Kidney (tissue), 14 donors: ENCODE results near the gene CYP2D6. TPM values are rescaled to one million over a fixed set of nuclear protein-coding genes. Genes with fewer than 3 reads are reported as not detected.
"Not testable (repeated sequence)": the region's sequence is repeated elsewhere in the genome, so short reads cannot be mapped to it uniquely, and the experiment has no call there.

Experiments
- DNase-seq, 5 donors: peaks; one replicate each; pipeline ENCODE4 v3.0.0-alpha.2; 2013 to 2020
- FAIRE-seq: peaks from 2 replicates; lab custom pipeline; 2012; peaks lifted over from hg19 to GRCh38; lab: Jason Lieb, UNC
- H3K27ac ChIP-seq, 2 donors: one replicate each; pipeline ENCODE4 v1.7.0; 2013; ENCODE audit warnings: low read depth in 2 of 2, low read length in 2 of 2, inconsistent platforms in 1 of 2
- H3K27me3 ChIP-seq: one replicate; pipeline ENCODE4 v1.7.1; 2013; ENCODE audit warnings: low read length, inconsistent platforms; ENCODE audit not compliant: control insufficient read depth, insufficient read depth
- H3K36me3 ChIP-seq, 3 donors: one replicate each; pipeline versions ENCODE4 v1.7.0 to v1.7.1; 2013; ENCODE audit warnings: low read length in 3 of 3, control low read depth in 1 of 3, inconsistent platforms in 1 of 3; ENCODE audit not compliant: insufficient read depth in 3 of 3, control insufficient read depth in 2 of 3
- H3K4me1 ChIP-seq, 3 donors: one replicate each; pipeline versions ENCODE4 v1.7.0 to v1.7.1; 2013; ENCODE audit warnings: low read length in 3 of 3, inconsistent platforms in 1 of 3, low read depth in 1 of 3; ENCODE audit not compliant: control insufficient read depth in 2 of 3, insufficient read depth in 2 of 3
- H3K4me3 ChIP-seq, 3 donors: one replicate each; pipeline versions ENCODE4 v1.7.0 to v1.8.1; 2013; ENCODE audit warnings: low read length in 3 of 3, control low read depth in 1 of 3, inconsistent platforms in 1 of 3
- H3K9ac ChIP-seq, 3 donors: one replicate each; pipeline versions ENCODE4 v1.7.0 to v1.7.1; 2013; ENCODE audit warnings: low read length in 3 of 3, control low read depth in 1 of 3, inconsistent platforms in 1 of 3
- H3K9me3 ChIP-seq, 3 donors: one replicate each; pipeline versions ENCODE4 v1.7.0 to v1.7.1; 2013; ENCODE audit warnings: low read length in 3 of 3, control low read depth in 1 of 3, inconsistent platforms in 1 of 3; ENCODE audit not compliant: control insufficient read depth in 2 of 3, insufficient read depth in 1 of 3
- intact Hi-C: fragments of 100-400 bp; cut with DNase I; formaldehyde crosslinking; loops from one replicate; pipeline ENCODE4 v1.11.1; 2022
- polyA plus RNA-seq: library from polyadenylated mRNA; stranded (reverse); fragments of 350-450 nt; fragmentation: Illumina TruSeq; extraction: RNeasy Lipid Tissue Mini Kit (QIAGEN cat#74804); gene quantifications from one replicate; pipeline ENCODE4 v1.2.3, GENCODE V29; 2014; ENCODE audit warnings: low read depth, low replicate concordance; ENCODE audit not compliant: insufficient read depth
- total RNA-seq: library from RNA; stranded (reverse); fragmentation: NEBNext Ultra II Directional; extraction: Animal tissue kit (Norgen Biotek cat#: 25700); gene quantifications from one replicate; pipeline ENCODE4 v1.2.1, GENCODE V29; 2021
- TF ChIP-seq, protein P1 (sequence below): IDR thresholded peaks from 3 replicates; pipeline ENCODE4 v1.5.1; 2012; ENCODE audit warnings: mild to moderate bottlenecking, moderate library complexity, borderline replicate concordance; ENCODE audit not compliant: insufficient read depth; ENCODE audit errors: extremely low read depth
- donor health status: control.
- donor health status: control.
- donor health status: control.
- donor health status: control.
- donor health status: control.
- donor health status: DM: yes; HTN: yes; CAD: no.
- donor health status: Normal renal cell carcinoma (clear cell type).

CYP2D6 gene
- total and polyA plus RNA-seq, 2 donors from 2014 or later = 0.39 to 3.2 TPM

DNA sequence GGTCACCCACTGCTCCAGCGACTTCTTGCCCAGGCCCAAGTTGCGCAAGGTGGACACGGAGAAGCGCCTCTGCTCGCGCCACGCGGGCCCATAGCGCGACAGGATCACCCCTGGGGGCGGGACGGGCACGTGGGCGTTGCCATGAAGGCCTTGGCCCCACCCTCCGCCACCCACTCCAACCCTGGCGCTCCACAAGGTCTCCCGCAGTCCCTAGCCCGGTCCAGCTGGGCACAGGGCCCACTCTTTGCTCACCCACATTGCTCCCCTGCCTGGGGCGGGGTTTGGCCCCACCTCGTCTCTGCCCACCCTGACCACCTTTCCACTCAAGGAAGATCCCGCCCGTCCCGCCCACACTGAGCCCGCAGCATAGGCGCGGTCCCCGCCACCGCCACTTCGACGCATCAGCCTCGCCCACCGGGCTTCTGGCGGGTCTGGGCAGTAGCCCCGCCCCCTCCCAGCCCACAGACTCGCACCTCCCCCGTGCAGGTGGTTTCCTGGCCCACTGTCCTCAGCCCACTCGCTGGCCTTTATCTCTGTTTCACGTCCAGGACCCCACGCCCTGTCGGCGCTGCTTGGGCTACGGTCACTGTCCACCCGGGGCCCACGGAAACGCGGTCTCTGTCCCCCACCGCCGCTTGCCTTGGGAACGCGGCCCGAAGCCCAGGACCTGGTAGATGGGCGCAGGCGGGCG, 12.3 kb upstream of the CYP2D6 start:
- H3K27me3 ChIP-seq = no peaks in the 10 kb centered on the region
- FAIRE-seq = no peak
- intact Hi-C loops = no loop called here
- H3K4me3 ChIP-seq = no peak overlapping the region
- peaks cover 0 to 3% (median 0%) of the 10 kb centered on the region in 3 donors for H3K36me3 ChIP-seq
- H3K27ac ChIP-seq = no peak overlapping the region
- H3K9ac ChIP-seq = no peak overlapping the region
- DNase-seq = peak in 1 of 5 donors; percentile 69
- no peaks in the 10 kb centered on the region for H3K4me1 ChIP-seq
- no peaks in the 10 kb centered on the region for H3K9me3 ChIP-seq
- TF ChIP-seq, protein P1, sequence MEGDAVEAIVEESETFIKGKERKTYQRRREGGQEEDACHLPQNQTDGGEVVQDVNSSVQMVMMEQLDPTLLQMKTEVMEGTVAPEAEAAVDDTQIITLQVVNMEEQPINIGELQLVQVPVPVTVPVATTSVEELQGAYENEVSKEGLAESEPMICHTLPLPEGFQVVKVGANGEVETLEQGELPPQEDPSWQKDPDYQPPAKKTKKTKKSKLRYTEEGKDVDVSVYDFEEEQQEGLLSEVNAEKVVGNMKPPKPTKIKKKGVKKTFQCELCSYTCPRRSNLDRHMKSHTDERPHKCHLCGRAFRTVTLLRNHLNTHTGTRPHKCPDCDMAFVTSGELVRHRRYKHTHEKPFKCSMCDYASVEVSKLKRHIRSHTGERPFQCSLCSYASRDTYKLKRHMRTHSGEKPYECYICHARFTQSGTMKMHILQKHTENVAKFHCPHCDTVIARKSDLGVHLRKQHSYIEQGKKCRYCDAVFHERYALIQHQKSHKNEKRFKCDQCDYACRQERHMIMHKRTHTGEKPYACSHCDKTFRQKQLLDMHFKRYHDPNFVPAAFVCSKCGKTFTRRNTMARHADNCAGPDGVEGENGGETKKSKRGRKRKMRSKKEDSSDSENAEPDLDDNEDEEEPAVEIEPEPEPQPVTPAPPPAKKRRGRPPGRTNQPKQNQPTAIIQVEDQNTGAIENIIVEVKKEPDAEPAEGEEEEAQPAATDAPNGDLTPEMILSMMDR = no peak

DNA sequence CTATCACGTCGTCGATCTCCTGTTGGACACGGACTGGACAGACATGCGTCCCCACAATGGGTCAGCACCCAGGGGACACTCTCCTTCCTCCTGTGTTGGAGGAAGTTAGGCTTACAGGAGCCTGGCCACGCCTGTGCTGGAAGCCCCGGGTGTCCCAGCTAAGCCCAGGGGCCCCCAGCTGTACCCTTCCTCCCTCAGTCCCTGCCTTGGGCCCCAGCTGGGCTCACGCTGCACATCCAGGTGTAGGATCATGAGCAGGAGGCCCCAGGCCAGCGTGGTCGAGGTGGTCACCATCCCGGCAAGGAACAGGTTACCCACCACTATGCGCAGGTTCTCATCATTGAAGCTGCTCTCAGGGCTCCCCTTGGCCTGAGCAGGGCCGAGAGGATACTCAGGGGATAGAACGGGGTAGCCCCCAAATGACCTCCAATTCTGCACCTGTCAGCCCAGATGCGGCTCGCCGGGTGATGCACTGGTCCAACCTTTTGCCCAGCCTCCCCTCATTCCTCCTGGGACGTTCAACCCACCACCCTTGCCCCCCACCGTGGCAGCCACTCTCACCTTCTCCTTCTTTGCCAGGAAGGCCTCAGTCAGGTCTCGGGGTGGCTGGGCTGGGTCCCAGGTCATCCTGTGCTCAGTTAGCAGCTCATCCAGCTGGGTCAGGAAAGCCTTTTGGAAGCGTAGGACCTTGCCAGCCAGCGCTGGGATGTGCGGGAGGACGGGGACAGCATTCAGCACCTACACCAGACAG, 10.9 kb upstream of the CYP2D6 start:
- DNase-seq = peak in 1 of 5 donors; percentile 46
- H3K4me3 ChIP-seq, H3K4me1 ChIP-seq, intact Hi-C loops, H3K27ac ChIP-seq, H3K36me3 ChIP-seq, H3K9ac ChIP-seq, H3K27me3 ChIP-seq, H3K9me3 ChIP-seq, FAIRE-seq: not testable (repeated sequence)

DNA sequence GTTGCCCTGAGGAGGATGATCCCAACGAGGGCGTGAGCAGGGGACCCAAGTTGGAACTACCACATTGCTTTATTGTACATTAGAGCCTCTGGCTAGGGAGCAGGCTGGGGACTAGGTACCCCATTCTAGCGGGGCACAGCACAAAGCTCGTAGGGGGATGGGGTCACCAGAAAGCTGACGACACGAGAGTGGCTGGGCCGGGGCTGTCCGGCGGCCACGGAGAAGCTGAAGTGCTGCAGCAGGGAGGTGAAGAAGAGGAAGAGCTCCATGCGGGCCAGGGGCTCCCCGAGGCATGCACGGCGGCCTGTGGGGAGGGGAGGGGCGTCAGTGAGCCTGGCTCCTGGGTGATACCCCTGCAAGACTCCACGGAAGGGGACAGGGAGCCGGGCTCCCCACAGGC, 9.5 kb upstream of the CYP2D6 start:
- H3K27ac ChIP-seq, DNase-seq, H3K4me3 ChIP-seq, H3K27me3 ChIP-seq, H3K9ac ChIP-seq, H3K36me3 ChIP-seq, intact Hi-C loops, FAIRE-seq, H3K9me3 ChIP-seq, H3K4me1 ChIP-seq: not testable (repeated sequence)

DNA sequence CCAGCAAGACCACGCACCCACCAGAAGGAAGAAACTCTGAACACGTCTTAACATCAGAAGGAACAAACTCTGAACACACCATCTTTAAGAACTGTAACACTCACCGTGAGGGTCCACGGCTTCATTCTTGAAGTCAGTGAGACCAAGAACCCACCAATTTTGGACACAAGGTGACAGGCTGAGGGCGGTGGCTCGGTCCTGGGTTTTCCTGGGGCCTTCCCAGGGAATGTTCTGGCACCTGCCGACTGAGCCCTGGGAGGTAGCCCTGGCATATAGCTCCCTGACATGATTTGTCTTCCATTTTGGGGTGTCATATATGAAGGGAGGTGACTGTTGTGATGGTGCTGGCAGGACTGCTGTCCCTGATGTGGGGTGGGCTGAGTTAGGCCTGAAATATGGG, 8.9 kb upstream of the CYP2D6 start:
- H3K27ac ChIP-seq, H3K4me1 ChIP-seq, H3K9me3 ChIP-seq, H3K27me3 ChIP-seq, H3K36me3 ChIP-seq, H3K9ac ChIP-seq, H3K4me3 ChIP-seq, DNase-seq, intact Hi-C loops, FAIRE-seq: not testable (repeated sequence)

DNA sequence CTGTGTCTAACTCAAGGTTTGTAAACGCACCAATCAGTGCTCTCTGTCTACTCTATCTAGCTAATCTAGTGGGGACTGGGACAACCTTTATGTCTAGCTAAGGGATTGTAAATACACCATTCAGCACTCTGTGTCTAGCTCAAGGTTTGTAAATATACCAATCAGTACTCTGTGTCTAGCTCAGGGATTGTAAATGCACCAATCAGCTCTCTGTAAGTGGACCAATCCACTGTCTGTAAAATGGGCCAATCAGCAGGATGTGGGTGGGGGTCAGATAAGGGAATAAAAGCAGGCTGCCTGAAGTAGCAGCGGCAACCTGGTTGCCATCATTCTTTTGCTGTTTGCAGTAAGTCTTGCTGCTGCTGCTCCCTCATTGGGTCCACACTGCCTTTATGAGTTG, 8.4 kb upstream of the CYP2D6 start:
- H3K36me3 ChIP-seq = peaks cover 0 to 3% (median 0%) of the 10 kb centered on the region in 3 donors
- H3K27ac ChIP-seq = no peak overlapping the region
- H3K27me3 ChIP-seq = no peaks in the 10 kb centered on the region
- DNase-seq (no peak), FAIRE-seq (no peak)
- peaks cover 0 to 5% (median 0%) of the 10 kb centered on the region in 3 donors for H3K4me1 ChIP-seq
- no peak overlapping the region for H3K4me3 ChIP-seq
- H3K9me3 ChIP-seq = no peaks in the 10 kb centered on the region
- TF ChIP-seq, protein P1 = no peak
- H3K9ac ChIP-seq = no peak overlapping the region
- intact Hi-C loops = no loop called here
